Osteoblast (primary cell): ENCODE data around the gene POU2F1. TPM values are rescaled to one million over a fixed set of nuclear protein-coding genes. Genes with fewer than 3 reads are reported as not detected.

Experiments used
- DNase-seq: peaks from one replicate; pipeline ENCODE4 v3.0.0; 2011; ENCODE audit warnings: low spot score, mixed read lengths; ENCODE audit not compliant: insufficient read length; ENCODE audit errors: missing footprints
- H2AFZ ChIP-seq: 2 replicates; pipeline ENCODE4 v1.6.0; 2011; ENCODE audit warnings: mild to moderate bottlenecking, low read length
- H3K27ac ChIP-seq: 2 replicates; pipeline ENCODE4 v1.5.1; 2011; ENCODE audit warnings: mild to moderate bottlenecking, low read depth, low read length, moderate library complexity
- H3K27me3 ChIP-seq: 2 replicates; pipeline ENCODE4 v1.6.0; 2012; ENCODE audit warnings: mild to moderate bottlenecking, control low read depth, inconsistent platforms, low read length, moderate library complexity; ENCODE audit not compliant: insufficient read depth
- H3K36me3 ChIP-seq: 2 replicates; pipeline ENCODE4 v1.5.1; 2011; ENCODE audit warnings: mild to moderate bottlenecking, low read length, control low read depth, moderate library complexity; ENCODE audit not compliant: insufficient read depth
- H3K4me1 ChIP-seq: 2 replicates; pipeline ENCODE4 v1.5.1; 2011; ENCODE audit warnings: mild to moderate bottlenecking, low read length, control low read depth, moderate library complexity; ENCODE audit not compliant: insufficient read depth
- H3K4me2 ChIP-seq: 2 replicates; pipeline ENCODE4 v1.6.0; 2011; ENCODE audit warnings: mild to moderate bottlenecking, low read length; ENCODE audit not compliant: insufficient read depth
- H3K4me3 ChIP-seq: fragments of 200-600 bp; sonication (generic); 3 replicates; pipeline ENCODE4 v1.5.1; 2012; ENCODE audit warnings: mild to moderate bottlenecking, low read length, inconsistent platforms; ENCODE audit not compliant: insufficient read depth
- H3K79me2 ChIP-seq: 2 replicates; pipeline ENCODE4 v1.6.0; 2012; ENCODE audit warnings: mild to moderate bottlenecking, low read length, control low read depth, inconsistent platforms; ENCODE audit not compliant: insufficient read depth
- H3K9me3 ChIP-seq: 2 replicates; pipeline ENCODE4 v1.5.1; 2011; ENCODE audit warnings: low read depth, low read length, control low read depth
- H4K20me1 ChIP-seq: 2 replicates; pipeline ENCODE4 v1.6.0; 2012; ENCODE audit warnings: mild to moderate bottlenecking, low read length, control low read depth; ENCODE audit not compliant: insufficient read depth
- CTCF ChIP-seq: IDR thresholded peaks from 2 replicates; pipeline ENCODE4 v1.5.1; 2011; ENCODE audit warnings: mild to moderate bottlenecking, low read depth, low read length, moderate library complexity; ENCODE audit errors: extremely low read depth
- total RNA-seq: library from RNA; depleted of rRNA; stranded (reverse); fragments of >200 nt; gene quantifications from 2 replicates; pipeline ENCODE4 v1.2.3, GENCODE V29; 2012

POU2F1 gene
- total RNA-seq, 1 donor = 11.6 TPM

DNA sequence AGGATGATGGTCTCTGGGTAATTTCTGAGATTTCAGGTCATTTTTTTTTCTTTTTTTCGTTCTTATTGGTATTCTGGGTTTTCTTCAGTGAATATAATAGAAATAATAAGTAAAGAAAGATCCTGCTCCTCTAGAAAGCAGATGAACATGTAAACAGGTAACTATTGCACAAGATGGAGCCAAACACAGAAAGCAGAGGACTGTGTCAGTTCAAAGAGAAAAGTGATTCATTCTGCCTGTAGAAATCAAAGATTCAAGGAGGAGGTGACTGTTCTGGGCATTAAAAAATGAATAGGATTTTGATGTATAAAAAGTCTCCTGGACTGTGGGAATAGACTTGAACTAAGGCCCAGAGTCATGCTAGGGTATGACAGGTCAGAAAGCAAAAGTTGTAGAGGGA, 41.9 kb upstream of the POU2F1 start:
- no peaks in the 10 kb centered on the region for H4K20me1 ChIP-seq
- no peaks in the 10 kb centered on the region for H3K79me2 ChIP-seq
- no peak overlapping the region for H3K4me2 ChIP-seq
- no peak for DNase-seq
- H3K27ac ChIP-seq = no peak overlapping the region
- H3K9me3 ChIP-seq = no peaks in the 10 kb centered on the region
- H3K4me1 ChIP-seq = no peaks in the 10 kb centered on the region
- no peak overlapping the region for H2AFZ ChIP-seq
- no peak overlapping the region for H3K4me3 ChIP-seq
- H3K27me3 ChIP-seq = peaks cover 4% of the 10 kb centered on the region
- no peak for TF ChIP-seq CTCF
- no peaks in the 10 kb centered on the region for H3K36me3 ChIP-seq

- no peaks in the 10 kb centered on the region for H3K27me3 ChIP-seq
- no peaks in the 10 kb centered on the region for H4K20me1 ChIP-seq
- no peaks in the 10 kb centered on the region for H3K36me3 ChIP-seq
- H3K79me2 ChIP-seq = no peaks in the 10 kb centered on the region
- no peak for DNase-seq
- no peak overlapping the region for H3K4me2 ChIP-seq
- H3K9me3 ChIP-seq = no peaks in the 10 kb centered on the region
- no peak overlapping the region for H2AFZ ChIP-seq
- H3K4me1 ChIP-seq = no peaks in the 10 kb centered on the region
- TF ChIP-seq CTCF = no peak
- H3K4me3 ChIP-seq = no peak overlapping the region
- H3K27ac ChIP-seq = no peak overlapping the region
Measured at GRCh38 chr1:167182571-167183320, 37.9 kb upstream of the POU2F1 start.

DNA sequence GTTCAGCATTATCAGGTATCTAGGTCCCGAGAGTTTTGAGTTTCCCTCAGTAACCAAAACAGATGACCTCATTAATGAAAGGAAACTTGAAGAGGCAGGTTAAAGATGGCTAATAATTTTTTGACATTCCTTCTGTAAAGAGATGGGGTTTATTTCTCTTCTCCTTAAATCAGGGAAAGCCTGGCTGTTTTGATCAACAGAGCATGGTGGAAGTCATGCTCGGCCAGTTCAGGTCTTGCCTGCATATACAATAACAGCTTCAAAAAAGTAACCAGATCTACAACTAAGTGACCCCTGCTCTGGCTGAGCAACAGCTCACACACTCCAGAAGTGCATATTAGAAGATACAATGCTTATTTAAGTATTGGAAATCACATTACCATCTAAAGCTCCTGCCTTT, 36.6 kb upstream of the POU2F1 start:
- H3K79me2 ChIP-seq = no peaks in the 10 kb centered on the region
- H3K27ac ChIP-seq = no peak overlapping the region
- no peaks in the 10 kb centered on the region for H3K4me1 ChIP-seq
- no peak overlapping the region for H3K4me3 ChIP-seq
- H3K36me3 ChIP-seq = no peaks in the 10 kb centered on the region
- TF ChIP-seq CTCF = no peak
- H2AFZ ChIP-seq = no peak overlapping the region
- no peaks in the 10 kb centered on the region for H3K9me3 ChIP-seq
- H3K4me2 ChIP-seq = no peak overlapping the region
- H4K20me1 ChIP-seq = no peaks in the 10 kb centered on the region
- no peaks in the 10 kb centered on the region for H3K27me3 ChIP-seq
- no peak for DNase-seq

GRCh38 chr1:167185062-167185461, 35.6 kb upstream of the POU2F1 start:
- TF ChIP-seq CTCF = no peak
- Histone ChIP-seq H3K79me2 (no peaks in the 10 kb centered on the region), H3K9me3 (no peaks in the 10 kb centered on the region), H3K27ac (no peak overlapping the region), H3K36me3 (no peaks in the 10 kb centered on the region), H3K27me3 (no peaks in the 10 kb centered on the region), H4K20me1 (no peaks in the 10 kb centered on the region), H3K4me3 (no peak overlapping the region), H3K4me1 (no peaks in the 10 kb centered on the region), H3K4me2 (no peak overlapping the region), H2AFZ (no peak overlapping the region)
- DNase-seq = no peak
